Measurements from ENCODE around the gene ABI3BP.

DNA sequence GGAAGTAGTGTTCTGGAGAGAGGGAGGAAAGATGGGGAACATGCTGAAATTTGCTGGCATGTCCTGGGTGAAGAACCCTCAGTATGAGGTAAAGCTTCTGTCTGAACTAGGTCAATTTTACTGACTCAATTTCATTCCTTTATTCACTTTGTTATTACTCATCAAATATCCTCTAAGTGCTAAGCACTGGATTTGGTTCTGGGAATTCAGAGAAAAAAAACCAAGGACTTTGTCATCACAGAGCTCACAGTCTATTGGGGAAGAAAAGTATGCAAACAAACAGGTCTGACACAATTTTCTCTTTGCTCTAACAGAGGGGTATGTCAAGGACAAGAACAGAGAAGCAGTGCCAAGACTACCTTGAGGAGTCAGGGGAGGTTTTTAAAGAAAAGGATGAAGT lies 215.9 kb downstream of the ABI3BP start:
- TF ChIP-seq, protein P1, sequence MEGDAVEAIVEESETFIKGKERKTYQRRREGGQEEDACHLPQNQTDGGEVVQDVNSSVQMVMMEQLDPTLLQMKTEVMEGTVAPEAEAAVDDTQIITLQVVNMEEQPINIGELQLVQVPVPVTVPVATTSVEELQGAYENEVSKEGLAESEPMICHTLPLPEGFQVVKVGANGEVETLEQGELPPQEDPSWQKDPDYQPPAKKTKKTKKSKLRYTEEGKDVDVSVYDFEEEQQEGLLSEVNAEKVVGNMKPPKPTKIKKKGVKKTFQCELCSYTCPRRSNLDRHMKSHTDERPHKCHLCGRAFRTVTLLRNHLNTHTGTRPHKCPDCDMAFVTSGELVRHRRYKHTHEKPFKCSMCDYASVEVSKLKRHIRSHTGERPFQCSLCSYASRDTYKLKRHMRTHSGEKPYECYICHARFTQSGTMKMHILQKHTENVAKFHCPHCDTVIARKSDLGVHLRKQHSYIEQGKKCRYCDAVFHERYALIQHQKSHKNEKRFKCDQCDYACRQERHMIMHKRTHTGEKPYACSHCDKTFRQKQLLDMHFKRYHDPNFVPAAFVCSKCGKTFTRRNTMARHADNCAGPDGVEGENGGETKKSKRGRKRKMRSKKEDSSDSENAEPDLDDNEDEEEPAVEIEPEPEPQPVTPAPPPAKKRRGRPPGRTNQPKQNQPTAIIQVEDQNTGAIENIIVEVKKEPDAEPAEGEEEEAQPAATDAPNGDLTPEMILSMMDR (IDR thresholded peaks at IDR 0.05; ENCODE audit: low read length) = no peak
- TF ChIP-seq EZH2 (optimal IDR thresholded peaks at IDR 0.05; ENCODE audit: low read depth, low read length) = no peak

Data from MM.1S (cell line).